ENCODE data around the gene ALS2. TPM values are rescaled to one million over a fixed set of nuclear protein-coding genes. Genes with fewer than 3 reads are reported as not detected.

The ALS2 gene
- polyA plus RNA-seq, 1 of the 3 experiments (the other 2 are of a cell fraction) = 11.6 TPM

DNA sequence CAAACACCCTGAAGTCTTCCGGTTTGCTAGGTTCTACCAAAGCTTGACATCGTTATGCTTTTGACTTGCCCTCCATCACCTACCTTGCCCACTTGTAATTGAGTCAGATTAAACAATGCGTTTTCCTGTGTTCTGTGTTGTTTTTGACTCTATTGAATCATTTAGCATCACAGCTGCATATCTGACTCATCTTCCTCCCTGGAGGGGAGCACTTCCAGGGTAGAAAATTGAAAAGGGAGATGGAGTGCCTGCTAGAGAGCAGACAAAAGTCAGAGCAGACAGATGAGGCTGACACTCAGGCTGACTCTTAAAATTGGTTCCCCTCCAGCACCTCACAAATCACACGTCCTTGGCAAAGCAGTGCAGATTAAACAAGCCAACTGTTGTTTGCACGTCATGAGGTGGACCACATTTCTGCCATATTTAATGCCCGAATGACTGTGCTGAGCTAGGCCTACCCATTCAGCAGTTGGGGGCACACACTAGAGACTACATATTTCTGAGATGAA lies 84.5 kb downstream of the ALS2 start (continued):
- no peak for TF ChIP-seq RFX5 (IDR thresholded peaks at IDR 0.05; ENCODE audit: low read length)
- TF ChIP-seq RXRA (IDR thresholded peaks at IDR 0.05; ENCODE audit: borderline replicate concordance, low read depth) = peak; percentile 78; the same call in 1 of the 2 replicates
- peak; percentile 66; the same call in 1 of the 2 replicates for TF ChIP-seq POLR2AphosphoS5 (IDR thresholded peaks at IDR 0.05; ENCODE audit: low read depth, low read length)
- no peak for TF ChIP-seq CHD2 (IDR thresholded peaks at IDR 0.05; ENCODE audit: low read length, partially characterized antibody)
- TF ChIP-seq, protein P1, sequence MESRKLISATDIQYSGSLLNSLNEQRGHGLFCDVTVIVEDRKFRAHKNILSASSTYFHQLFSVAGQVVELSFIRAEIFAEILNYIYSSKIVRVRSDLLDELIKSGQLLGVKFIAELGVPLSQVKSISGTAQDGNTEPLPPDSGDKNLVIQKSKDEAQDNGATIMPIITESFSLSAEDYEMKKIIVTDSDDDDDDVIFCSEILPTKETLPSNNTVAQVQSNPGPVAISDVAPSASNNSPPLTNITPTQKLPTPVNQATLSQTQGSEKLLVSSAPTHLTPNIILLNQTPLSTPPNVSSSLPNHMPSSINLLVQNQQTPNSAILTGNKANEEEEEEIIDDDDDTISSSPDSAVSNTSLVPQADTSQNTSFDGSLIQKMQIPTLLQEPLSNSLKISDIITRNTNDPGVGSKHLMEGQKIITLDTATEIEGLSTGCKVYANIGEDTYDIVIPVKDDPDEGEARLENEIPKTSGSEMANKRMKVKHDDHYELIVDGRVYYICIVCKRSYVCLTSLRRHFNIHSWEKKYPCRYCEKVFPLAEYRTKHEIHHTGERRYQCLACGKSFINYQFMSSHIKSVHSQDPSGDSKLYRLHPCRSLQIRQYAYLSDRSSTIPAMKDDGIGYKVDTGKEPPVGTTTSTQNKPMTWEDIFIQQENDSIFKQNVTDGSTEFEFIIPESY (IDR thresholded peaks at IDR 0.05; ENCODE audit: borderline replicate concordance, low read depth) = 0 out of 2 replicates have a peak, but pooled peaks have one; percentile 15
- peak; percentile 70; the same call in 1 of the 2 replicates for TF ChIP-seq SIN3A (IDR thresholded peaks at IDR 0.05; ENCODE audit: borderline replicate concordance, low read depth, low read length)
- TF ChIP-seq, protein P2, sequence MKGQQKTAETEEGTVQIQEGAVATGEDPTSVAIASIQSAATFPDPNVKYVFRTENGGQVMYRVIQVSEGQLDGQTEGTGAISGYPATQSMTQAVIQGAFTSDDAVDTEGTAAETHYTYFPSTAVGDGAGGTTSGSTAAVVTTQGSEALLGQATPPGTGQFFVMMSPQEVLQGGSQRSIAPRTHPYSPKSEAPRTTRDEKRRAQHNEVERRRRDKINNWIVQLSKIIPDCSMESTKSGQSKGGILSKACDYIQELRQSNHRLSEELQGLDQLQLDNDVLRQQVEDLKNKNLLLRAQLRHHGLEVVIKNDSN (IDR thresholded peaks at IDR 0.05; ENCODE audit: borderline replicate concordance, low read depth) = no peak
- peak; percentile 20 to 89; a peak in 2 of 4 replicates for TF ChIP-seq EP300 (IDR thresholded peaks at IDR 0.05; ENCODE audit: borderline replicate concordance in 1 of 2, low read depth in 1 of 2, low read length in 1 of 2)
- no peak for TF ChIP-seq RCOR1 (IDR thresholded peaks at IDR 0.05; ENCODE audit: low read length)
- no peak for TF ChIP-seq USF2 (IDR thresholded peaks at IDR 0.05; ENCODE audit: borderline replicate concordance, low read depth, low read length)
- no peak for TF ChIP-seq GATA2 (CRISPR knock-in tag; IDR thresholded peaks at IDR 0.05)
- TF ChIP-seq MAX (IDR thresholded peaks at IDR 0.05; ENCODE audit: low read depth) = peak; percentile 82
- TF ChIP-seq PBX3 (IDR thresholded peaks at IDR 0.05) = peak; percentile 94
- TF ChIP-seq JUND (IDR thresholded peaks at IDR 0.05) = peak; percentile 94
- TF ChIP-seq TCF12 (IDR thresholded peaks at IDR 0.05) = peak; percentile 95
- TF ChIP-seq TEAD4 (IDR thresholded peaks at IDR 0.05; ENCODE audit: borderline replicate concordance, insufficient read depth) = peak; percentile 80

DNA sequence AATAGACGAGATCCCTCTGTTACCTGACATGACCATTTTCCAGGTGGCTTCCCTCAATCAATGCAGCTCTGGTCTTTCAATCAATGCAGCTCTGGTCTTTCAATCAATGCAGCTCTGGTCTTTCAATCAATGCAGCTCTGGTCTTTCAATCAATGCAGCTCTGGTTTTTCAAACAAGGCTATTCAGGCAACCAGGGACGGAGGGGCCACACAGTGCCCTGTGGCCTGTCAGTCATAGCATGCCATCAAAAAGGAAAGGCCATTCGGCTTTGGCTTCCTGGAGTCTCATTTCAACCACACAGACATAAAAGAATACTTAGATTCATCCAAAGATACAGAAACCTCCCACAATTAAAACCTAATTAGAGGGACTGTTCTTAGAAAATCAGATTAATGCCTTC lies 95.6 kb downstream of the ALS2 start:
- Histone ChIP-seq H3K4me2 (no peak overlapping the region), H3K27me3 (ENCODE audit: insufficient read depth) (no peaks in the 10 kb centered on the region), H4K20me1 (ENCODE audit: insufficient read depth) (no peaks in the 10 kb centered on the region), H3K9me3 (no peaks in the 10 kb centered on the region), H3K9me2 (no peaks in the 10 kb centered on the region), H3F3A (replicated peaks; ENCODE audit: insufficient read depth) (no peaks in the 10 kb centered on the region), H3K36me3 (replicated peaks in 1 of 2; ENCODE audit: control insufficient read depth in 1 of 2, insufficient read depth in 2 of 2, low read length in 1 of 2) (peaks cover 6 to 13% of the 10 kb centered on the region in 2 experiments), H3K4me3 (ENCODE audit: low read depth in 2 of 2, low read length in 1 of 2) (no peak overlapping the region), H3K9ac (no peak overlapping the region), H3K4me1 (ENCODE audit: control insufficient read depth in 1 of 2, insufficient read depth in 2 of 2, low read depth in 1 of 2, low read length in 1 of 2) (peaks cover 0 to 2% of the 10 kb centered on the region in 2 experiments; a peak in 1 of 4 replicates), H3K79me2 (ENCODE audit: insufficient read depth) (no peaks in the 10 kb centered on the region), H2AFZ (ENCODE audit: low read depth) (no peak overlapping the region), H3K27ac (ENCODE audit: low read depth in 2 of 2, low read length in 1 of 2) (no peak overlapping the region)
- ChIA-PET POLR2A (no interaction called here), CTCF (interaction anchor here (1.1 kb wide), 1 partner anchor 31 kb away, joined by 3 read pairs; no protein-coding TSS in a partner anchor)
- no peak for DNase-seq
- WGBS (ENCODE audit: low lambda C conversion rate) = 97% methylated on average over 3 of the region's 3 CpGs
- no peak for TF ChIP-seq FOXJ3 (CRISPR knock-in tag; IDR thresholded peaks at IDR 0.05)
- TF ChIP-seq FOXM1 (IDR thresholded peaks at IDR 0.05; ENCODE audit: low read depth) = no peak
- TF ChIP-seq RFX5 (IDR thresholded peaks at IDR 0.05; ENCODE audit: low read length) = no peak
- TF ChIP-seq YY1 (IDR thresholded peaks at IDR 0.05; ENCODE audit: low read depth) = no peak
- TF ChIP-seq TAF1 (IDR thresholded peaks at IDR 0.05; ENCODE audit: borderline replicate concordance, low read depth, low read length) = no peak
- TF ChIP-seq RAD21 (IDR thresholded peaks at IDR 0.05; ENCODE audit: low read length) = no peak
- TF ChIP-seq EZH2phosphoT487 (IDR thresholded peaks at IDR 0.05; ENCODE audit: borderline replicate concordance, low read depth) = no peak
- TF ChIP-seq GABPA (IDR thresholded peaks at IDR 0.05; ENCODE audit: low read depth) = no peak
- no peak for TF ChIP-seq USF2 (IDR thresholded peaks at IDR 0.05; ENCODE audit: borderline replicate concordance, low read depth, low read length)
- TF ChIP-seq NFIC (IDR thresholded peaks at IDR 0.05; ENCODE audit: borderline replicate concordance) = no peak
- no peak for TF ChIP-seq TEAD4 (IDR thresholded peaks at IDR 0.05; ENCODE audit: borderline replicate concordance, insufficient read depth)
- no peak for TF ChIP-seq PBX3 (IDR thresholded peaks at IDR 0.05)
- TF ChIP-seq FOSL2 (IDR thresholded peaks at IDR 0.05; ENCODE audit: borderline replicate concordance, low read depth) = no peak
- TF ChIP-seq GATA2 (CRISPR knock-in tag; IDR thresholded peaks at IDR 0.05) = no peak
